ENCODE results near the gene SRGN. TPM values are rescaled to one million over a fixed set of nuclear protein-coding genes. Genes with fewer than 3 reads are reported as not detected.

Gene SRGN
- total and polyA plus RNA-seq, 10 of the 15 experiments (the other 5 are each of a cell fraction or from before 2014, with no cell fraction given): 382 to 2,414 (median 885) TPM

GRCh38 chr10:69061305-69062161 is 26.4 kb upstream of the SRGN start:
- no peaks in the 10 kb centered on the region for H3K27me3 ChIP-seq (replicated peaks in 1 of 2; ENCODE audit: control insufficient read depth in 2 of 2, insufficient read depth in 2 of 2, low read length in 1 of 2)
- in situ Hi-C loops (cut with MboI): no loop called here
- BruUV-seq (replicated peaks): TSS peak; percentile 86
- no peaks in the 10 kb centered on the region for H4K20me1 ChIP-seq (ENCODE audit: control insufficient read depth, insufficient read depth)
- DNase-seq (ENCODE audit: low read depth, low spot score) (no peak), ATAC-seq (peak; percentile 65), FAIRE-seq (peak; percentile 44)
- H3K9ac ChIP-seq (ENCODE audit: control insufficient read depth, insufficient read depth, low read length): peak overlapping the region; percentile 13
- intact Hi-C loops (cut with micrococcal nuclease; ENCODE audit: unreplicated experiment): no loop called here
- H3K27ac ChIP-seq (ENCODE audit: control insufficient read depth, insufficient read depth): peak overlapping the region; percentile 74
- H3K4me2 ChIP-seq (ENCODE audit: control insufficient read depth, insufficient read depth): peak overlapping the region; percentile 77
- ChIA-PET SMC1A (ENCODE audit: uncharacterized antibody, unreplicated experiment) (interaction anchor here (0.6 to 9.0 kb wide), 9 partner anchors 10 to 273 kb away, joined by 3 to 253 read pairs (median 4); partner anchors contain the start of gene SRGN), RAD21 (ENCODE audit: unreplicated experiment) (interaction anchor here (1.7 to 25.6 kb wide), 3 partner anchors 11 to 33 kb away, joined by 3 to 544 read pairs (median 197); partner anchors contain the start of gene SRGN), CTCF (interaction anchor here (1.0 to 6.0 kb wide), 6 partner anchors 17 to 167 kb away, joined by 3 to 50 read pairs (median 4); partner anchors contain the start of gene SRGN), POLR2A (interaction anchor here (0.6 to 9.9 kb wide), 7 partner anchors 12 to 165 kb away, joined by 3 to 231 read pairs (median 3); partner anchors contain the start of gene SRGN)
- peak overlapping the region; percentile 86 for H2AFZ ChIP-seq (ENCODE audit: control insufficient read depth, low read depth, low read length)
- H3K4me3 ChIP-seq: peak overlapping the region; percentile 44; the same call in 1 of the 2 replicates
- no peaks in the 10 kb centered on the region for H3K9me3 ChIP-seq (replicated peaks; ENCODE audit: control insufficient read depth, insufficient read depth, low read length)
- no peaks in the 10 kb centered on the region for H3K36me3 ChIP-seq (ENCODE audit: control insufficient read depth in 2 of 2, insufficient read depth in 2 of 2, low read length in 1 of 2)
- H3K79me2 ChIP-seq (ENCODE audit: control insufficient read depth, insufficient read depth, low read length): peaks cover 1% of the 10 kb centered on the region; the same call in 1 of the 2 replicates
- peaks cover 49% of the 10 kb centered on the region for H3K4me1 ChIP-seq (ENCODE audit: control insufficient read depth, insufficient read depth, low read length)
- 8% methylated on average over 20 of the region's 20 CpGs for WGBS (ENCODE audit: insufficient coverage, insufficient replicate concordance, low lambda C conversion rate, missing lambda C conversion rate)
- peak; percentile 40; the same call in 1 of the 2 replicates for TF ChIP-seq LARP7 (IDR thresholded peaks at IDR 0.05)
- TF ChIP-seq ZNF207 (IDR thresholded peaks at IDR 0.05; ENCODE audit: borderline replicate concordance): no peak
- TF ChIP-seq WRNIP1 (IDR thresholded peaks at IDR 0.05; ENCODE audit: borderline replicate concordance, low read depth, low read length): no peak
- TF ChIP-seq NKRF (conservative IDR thresholded peaks at IDR 0.05): no peak
- TF ChIP-seq POLR2AphosphoS2 (IDR thresholded peaks at IDR 0.05; ENCODE audit: low read depth, low read length): no peak
- no peak for TF ChIP-seq IRF4 (IDR thresholded peaks at IDR 0.05; ENCODE audit: low read depth, low read length)
- TF ChIP-seq MTA2 (IDR thresholded peaks at IDR 0.05; ENCODE audit: low read depth): peak; percentile 61; the same call in 1 of the 2 replicates
- TF ChIP-seq STAT3 (IDR thresholded peaks at IDR 0.05; ENCODE audit: low read depth, low read length): no peak
- 0 out of 2 replicates have a peak, but pooled peaks have one; percentile 13 for TF ChIP-seq ZSCAN29 (IDR thresholded peaks at IDR 0.05)
- no peak for TF ChIP-seq CHD2 (IDR thresholded peaks at IDR 0.05; ENCODE audit: borderline replicate concordance, low read depth, low read length)
- no peak for TF ChIP-seq BCL11A (IDR thresholded peaks at IDR 0.05; ENCODE audit: low read depth, low read length)
- TF ChIP-seq SIN3A (IDR thresholded peaks at IDR 0.05; ENCODE audit: low read depth, low read length): no peak
- no peak for TF ChIP-seq ZNF274 (IDR thresholded peaks at IDR 0.05; ENCODE audit: insufficient read depth, insufficient read length)
- TF ChIP-seq TCF3 (IDR thresholded peaks at IDR 0.05; ENCODE audit: borderline replicate concordance, insufficient read depth, low read depth, low read length): no peak
- no peak for TF ChIP-seq MYC (IDR thresholded peaks at IDR 0.05; ENCODE audit: insufficient read depth, insufficient read length, insufficient replicate concordance, low read length, severe bottlenecking)
- TF ChIP-seq SMC3 (IDR thresholded peaks at IDR 0.05; ENCODE audit: borderline replicate concordance, low read length): no peak
- no peak for TF ChIP-seq NFYA (IDR thresholded peaks at IDR 0.05; ENCODE audit: borderline replicate concordance, low read depth, low read length)
- TF ChIP-seq IKZF1 (conservative IDR thresholded peaks at IDR 0.05): peak; percentile 73
- no peak; the same call in 1 of the 2 replicates for TF ChIP-seq FOXK2 (IDR thresholded peaks at IDR 0.05)
- TF ChIP-seq CHD4 (IDR thresholded peaks at IDR 0.05): no peak
- no peak for TF ChIP-seq FOXM1 (IDR thresholded peaks at IDR 0.05; ENCODE audit: low read depth, low read length)
- 0 out of 2 replicates have a peak, but pooled peaks have one; percentile 16 for TF ChIP-seq ATF7 (IDR thresholded peaks at IDR 0.05; ENCODE audit: low read depth)
- TF ChIP-seq RUNX3 (IDR thresholded peaks at IDR 0.05; ENCODE audit: low read length): peak; percentile 38; the same call in 1 of the 2 replicates
- 0 out of 2 replicates have a peak, but pooled peaks have one; percentile 29 for TF ChIP-seq GATAD2B (conservative IDR thresholded peaks at IDR 0.05; ENCODE audit: low read depth)

All from GM12878 (cell line).